NCI-H2227 (cell line): ENCODE results near the gene ADARB2.
"Not testable (repeated sequence)": the region's sequence is repeated elsewhere in the genome, so short reads cannot be mapped to it uniquely, and the experiment has no call there.

Experiments
- DNase-seq: peaks from one replicate; lab custom pipeline; 2025; ENCODE audit not compliant: unreplicated experiment; lab: John Stamatoyannopoulos, UW

The ADARB2 gene

DNA sequence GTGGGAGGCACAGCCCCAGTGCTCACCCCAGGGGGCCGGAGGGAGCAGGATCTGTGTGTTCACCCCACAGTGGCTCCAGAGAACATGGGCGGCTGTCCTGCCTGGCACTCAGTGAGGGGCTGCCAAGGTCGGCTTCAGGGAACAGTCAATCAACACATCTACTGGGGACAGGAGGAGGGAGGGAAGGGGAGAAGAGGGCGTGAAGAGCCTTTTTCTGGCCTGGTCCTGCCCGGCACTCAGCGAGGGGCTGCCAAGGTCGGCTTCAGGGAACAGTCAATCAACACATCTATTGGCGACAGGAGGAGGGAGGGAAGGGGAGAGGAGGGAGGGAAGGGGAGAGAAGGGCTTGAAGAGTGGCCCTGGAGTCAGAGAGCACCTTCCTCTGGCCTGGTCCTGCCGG lies 184.9 kb downstream of the ADARB2 start:
- no peak for DNase-seq

DNA sequence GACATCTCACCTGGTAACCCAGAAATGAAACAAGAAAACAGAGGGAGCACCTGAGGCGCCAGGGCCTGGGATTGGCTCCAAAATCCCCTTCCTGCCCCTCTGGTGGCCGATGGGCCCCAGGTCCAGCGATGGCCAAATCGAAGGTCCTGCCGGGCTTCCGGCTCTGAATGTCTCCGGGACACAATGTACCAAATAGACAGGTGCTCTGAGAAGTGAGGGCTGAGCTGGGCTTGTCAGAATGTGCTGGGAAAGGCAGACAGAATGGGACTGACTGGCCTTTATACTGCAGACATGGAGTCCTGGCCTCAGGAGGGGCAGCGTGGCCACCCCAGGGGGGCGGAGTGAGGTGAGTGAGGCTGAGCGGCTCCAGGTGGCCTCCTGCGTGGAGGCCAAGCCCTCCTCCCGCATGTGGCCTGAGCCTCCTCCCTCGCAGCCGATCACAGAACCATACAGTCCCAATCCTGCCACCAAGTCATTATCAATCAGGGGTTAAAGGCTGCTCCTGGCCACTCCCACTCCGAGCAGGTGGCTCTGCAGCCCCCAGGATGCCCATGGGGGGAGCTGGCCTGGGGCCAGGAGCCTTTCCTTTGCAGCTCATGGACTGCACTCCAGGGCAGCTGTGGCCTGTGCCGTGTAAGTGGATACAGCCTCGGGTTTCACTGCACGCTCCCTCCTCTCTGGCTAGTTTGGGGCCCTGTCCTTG lies 185.5 kb downstream of the ADARB2 start:
- DNase-seq, result no peak

DNA sequence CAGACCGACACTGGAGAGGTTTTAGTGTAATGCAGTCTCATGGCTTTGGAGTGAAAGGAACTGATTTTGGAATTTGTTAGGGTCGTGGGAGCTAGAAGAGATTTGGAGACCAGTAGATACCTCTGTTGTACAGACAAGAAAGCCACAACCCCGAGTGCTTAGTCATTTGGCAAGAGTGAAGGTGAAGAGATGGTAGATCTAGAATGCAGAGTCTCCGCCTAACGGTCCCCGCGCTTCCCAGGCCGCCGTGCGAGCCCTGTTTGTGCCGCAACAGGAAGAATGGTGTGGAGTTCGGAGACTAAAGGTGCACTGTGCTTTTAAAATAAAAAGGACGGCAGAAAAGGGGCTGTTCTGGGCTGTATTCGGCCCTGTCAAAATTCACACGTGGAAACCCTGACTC lies 186.7 kb downstream of the ADARB2 start:
- DNase-seq, result no peak

DNA sequence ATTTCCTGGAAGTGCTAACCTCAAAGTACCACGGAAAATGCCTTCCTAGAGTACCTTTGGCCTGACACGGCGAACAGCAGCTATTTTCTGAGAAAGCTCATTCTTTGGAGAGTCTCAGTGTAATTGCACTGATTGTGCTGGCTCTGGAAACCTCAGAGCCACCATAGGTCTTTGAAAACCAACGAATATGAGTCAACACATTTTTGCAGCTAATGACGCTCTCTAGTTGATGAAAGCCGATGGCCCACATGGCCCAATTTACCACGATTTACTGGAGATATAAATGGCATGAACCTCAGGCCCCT lies 187.1 kb downstream of the ADARB2 start:
- DNase-seq, result no peak

DNA sequence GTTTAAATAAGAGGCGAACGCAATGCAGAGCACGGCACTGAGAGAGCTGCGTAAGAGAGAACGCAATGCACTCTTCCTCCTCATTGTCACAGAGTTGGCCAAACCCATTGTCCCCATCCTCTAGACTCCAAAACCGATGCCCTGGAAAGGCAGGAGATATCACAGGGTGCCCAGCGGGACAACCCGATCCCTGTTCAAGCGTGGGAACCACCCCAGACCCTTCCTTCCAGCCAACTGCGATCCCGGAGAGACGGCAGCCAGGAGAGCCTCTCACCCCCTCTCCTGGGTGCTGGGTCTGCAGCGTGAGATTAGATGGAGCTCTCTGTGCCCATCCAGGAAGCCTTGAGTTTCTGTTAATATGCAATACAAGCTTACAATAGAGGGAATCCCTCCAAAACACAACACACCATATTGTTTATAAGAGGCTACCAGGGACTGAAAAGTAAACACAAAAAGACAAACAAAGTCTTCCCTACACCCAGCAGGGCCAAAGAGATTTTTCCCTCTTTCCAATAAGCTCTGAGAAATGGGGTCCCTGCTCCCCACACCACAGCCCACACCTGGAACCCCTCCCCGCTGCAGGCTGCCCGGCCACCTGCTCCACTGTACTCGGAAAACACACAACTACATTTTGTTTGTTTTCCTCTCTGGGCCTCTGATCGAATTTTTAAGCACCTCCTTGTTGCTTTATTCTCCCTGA lies 187.6 kb downstream of the ADARB2 start:
- DNase-seq, result no peak

DNA sequence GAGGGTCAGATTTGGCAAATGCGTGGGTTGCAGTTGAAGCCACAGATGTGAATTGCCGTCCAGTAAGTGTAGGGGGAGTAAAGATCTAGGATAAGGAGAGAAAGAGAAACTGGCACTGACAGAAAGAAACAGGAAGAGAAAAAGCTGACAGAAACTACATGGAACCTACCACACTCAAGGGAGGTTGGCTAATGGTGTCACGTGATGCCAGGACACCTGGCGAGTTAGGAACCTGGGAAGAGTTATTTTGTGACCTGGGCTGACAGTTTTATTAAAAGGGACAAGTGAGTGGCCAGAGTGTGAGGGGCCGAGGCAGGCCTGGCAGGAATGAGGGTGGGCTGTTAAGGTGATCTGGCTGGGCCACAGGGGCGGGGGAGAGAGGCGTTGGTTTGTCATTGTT lies 188.7 kb downstream of the ADARB2 start:
- no peak for DNase-seq

DNA sequence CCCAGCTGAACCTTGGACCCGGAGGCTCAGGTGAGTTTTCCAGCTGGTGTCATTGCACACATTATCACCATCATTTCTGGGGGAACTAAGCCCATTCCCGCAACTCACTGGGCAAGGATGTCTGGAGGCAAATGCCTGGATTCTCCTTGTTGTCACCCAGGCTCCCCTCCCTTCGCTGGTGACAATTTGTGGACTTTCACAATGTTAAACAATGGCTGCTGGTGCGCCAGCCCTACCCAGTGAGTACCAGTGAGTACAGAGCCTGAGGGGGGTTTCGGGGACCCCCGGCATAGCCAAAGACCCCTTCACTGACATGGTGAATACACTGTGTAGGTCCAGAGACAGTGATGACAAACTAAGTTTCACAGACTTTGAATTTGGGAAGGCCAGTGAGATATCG lies 189.2 kb downstream of the ADARB2 start:
- DNase-seq, result no peak

DNA sequence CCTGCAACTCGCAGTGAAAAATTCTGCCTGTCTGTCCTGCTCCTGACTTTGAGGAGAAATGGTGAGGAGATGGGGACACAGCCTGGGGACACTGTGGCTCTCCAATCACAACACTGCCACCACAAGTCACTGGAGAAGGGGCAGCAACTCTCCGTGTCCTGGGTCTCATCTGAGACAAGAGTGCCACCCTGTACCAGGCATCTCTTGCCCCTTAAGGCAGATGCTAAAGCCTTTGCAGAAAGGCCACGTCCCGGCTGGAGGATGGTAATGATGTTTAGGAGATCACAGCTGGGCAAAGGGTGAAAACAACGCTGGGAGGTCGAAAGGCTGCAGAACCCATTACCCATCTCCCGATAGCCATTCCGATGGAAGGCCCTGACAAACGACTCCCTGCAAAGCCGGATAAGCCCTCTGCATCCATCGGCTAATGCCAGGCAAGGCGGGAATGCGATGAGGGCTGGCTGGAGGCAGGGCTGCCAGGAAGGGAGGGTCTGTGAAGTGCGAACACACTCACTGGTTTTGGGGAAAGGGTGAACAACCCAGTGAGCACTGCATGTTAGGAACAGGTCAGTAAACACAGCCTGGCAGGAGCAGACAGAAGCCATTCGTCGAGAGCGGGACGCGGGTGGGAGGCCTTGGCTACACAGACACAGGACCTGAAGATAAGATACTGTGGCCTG lies 190.8 kb downstream of the ADARB2 start:
- DNase-seq, result no peak

DNA sequence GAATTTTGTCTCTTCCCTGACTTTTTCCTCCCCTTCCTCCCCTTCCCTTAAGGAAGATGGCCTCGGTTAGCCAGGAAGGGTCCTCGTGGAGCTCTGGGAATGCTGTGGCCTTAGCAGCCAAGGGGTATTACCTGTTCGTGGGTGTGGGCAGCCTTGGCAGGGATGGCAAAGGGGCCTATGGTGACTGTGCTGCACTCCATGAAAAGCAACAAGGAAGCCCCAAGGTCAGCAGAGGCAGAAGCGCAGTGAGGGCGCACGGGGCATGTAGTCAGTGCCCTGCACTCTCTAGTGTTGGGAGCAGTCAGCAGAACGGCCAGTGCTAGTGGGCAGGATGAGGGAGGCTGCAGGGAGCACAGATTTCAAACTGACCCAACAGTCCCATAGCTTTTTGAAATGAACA lies 191.8 kb downstream of the ADARB2 start:
- no peak for DNase-seq

DNA sequence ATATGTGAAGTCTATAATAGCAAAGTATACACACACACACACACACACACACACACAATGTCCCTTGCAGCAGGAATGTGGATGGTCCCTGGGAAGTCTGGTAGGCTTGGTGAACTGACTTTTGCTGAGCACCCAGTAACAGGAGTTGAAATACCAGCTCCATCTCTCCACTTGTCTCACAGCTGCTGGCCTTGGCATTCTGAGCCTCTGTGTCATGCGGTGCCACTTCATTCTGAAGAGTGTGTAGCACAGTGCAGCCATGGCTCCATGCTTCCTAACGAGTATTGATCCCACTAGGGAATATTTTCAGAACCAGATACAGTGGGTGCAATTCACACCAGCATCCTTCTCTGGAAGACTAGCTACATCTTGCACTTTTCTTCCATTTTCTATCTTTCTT lies 192.4 kb downstream of the ADARB2 start:
- no peak for DNase-seq

DNA sequence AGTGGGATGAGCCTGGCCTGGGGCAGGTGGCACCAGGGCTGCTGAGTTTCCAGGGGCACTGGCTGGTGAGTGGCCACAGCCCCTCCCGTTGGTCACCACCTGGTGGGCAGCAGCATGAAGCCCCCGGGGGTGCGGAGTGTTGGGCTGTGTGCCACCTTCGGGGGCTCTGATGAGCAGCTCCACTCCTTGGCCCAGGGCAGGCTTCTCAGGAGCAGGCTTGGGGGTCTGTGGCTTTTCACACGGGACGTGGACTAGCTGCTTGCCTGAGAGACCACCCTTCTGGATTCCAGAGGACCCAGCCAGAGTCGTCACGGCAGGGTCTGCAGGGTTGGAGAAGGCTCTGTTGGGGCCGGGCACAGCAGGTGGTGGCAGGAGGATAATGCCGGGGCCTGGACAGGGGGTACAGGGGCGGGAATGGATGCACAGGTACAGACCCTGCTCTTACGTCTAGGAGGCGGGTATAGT lies 193.1 kb downstream of the ADARB2 start:
- DNase-seq, result no peak

DNA sequence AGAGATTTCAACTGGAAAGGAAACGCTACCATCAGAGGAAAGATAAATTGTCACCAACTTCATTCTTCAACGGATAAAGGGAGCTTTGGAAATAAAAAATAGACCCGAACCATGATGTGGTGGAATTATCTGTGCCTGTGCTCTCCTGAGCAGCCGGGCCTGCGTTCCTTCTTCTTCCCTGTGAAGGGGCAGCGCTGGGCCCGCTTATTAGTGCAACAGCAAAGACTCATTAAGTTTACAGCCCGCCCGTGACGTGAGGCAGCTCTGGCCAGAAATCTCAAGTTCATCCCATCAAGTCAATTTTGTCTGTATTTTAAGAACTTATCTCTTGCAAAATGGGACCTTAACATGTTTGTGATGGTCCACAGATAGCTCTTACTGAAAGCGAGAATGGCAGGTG lies 193.7 kb downstream of the ADARB2 start:
- no peak for DNase-seq

DNA sequence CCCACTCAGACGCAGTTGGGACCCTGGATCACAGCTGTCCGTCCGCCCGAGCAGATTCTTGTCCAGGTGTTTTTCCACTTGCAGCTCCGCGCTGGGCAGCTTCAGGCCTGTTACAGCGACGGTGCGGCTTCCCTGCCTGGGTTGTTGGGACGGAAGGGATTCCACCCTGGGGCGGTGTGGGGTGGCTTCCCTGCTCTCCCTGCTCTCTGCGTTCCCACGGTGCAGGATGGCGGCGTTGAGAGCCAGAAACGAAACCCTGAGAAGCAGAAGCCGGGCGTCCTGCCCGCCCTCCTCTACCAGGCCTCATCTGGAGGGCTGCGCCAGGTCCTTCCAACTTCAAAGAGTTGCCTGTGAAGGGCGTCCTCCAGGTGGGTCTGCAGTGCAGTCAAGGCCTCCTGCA lies 194.4 kb downstream of the ADARB2 start:
- DNase-seq, result no peak

DNA sequence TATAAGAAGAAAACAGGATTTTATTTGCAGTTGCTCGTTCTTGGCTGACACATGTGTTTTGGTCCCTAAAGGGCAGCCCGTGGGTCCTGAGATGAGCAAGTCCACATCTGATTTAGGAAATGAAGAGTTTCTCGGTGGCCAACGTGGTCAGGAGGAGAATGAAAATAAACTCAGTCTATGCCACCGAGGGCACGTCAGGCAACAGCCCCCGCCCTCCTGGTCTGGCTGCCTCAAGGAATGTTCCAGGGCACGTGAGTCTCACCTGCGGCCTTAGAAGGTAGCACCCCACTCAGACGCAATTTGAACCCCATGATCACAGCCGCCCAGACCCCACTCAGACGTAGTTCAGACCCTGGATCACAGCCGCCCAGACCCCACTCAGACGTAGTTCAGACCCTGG lies 197.2 kb downstream of the ADARB2 start:
- no peak for DNase-seq

DNA sequence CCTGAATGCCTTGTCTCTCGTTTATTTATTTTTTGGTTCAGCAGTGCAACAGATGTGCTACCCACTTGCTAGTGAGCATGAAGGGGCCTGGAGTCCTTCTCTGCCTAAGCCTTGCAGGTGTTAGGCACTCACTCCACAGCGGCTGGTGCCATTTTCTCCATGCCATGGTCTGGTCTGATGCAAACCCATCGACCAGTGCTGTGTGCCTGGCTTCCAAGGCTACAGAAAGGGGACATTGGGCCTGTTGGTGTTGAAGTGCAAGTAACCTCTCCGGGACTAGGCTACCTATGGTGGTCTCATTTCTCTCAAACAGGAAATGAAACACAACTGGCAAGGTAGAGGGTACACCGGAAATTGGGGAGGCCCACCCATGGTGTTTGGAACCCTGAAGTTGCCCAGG lies 198.1 kb downstream of the ADARB2 start:
- no peak for DNase-seq

DNA sequence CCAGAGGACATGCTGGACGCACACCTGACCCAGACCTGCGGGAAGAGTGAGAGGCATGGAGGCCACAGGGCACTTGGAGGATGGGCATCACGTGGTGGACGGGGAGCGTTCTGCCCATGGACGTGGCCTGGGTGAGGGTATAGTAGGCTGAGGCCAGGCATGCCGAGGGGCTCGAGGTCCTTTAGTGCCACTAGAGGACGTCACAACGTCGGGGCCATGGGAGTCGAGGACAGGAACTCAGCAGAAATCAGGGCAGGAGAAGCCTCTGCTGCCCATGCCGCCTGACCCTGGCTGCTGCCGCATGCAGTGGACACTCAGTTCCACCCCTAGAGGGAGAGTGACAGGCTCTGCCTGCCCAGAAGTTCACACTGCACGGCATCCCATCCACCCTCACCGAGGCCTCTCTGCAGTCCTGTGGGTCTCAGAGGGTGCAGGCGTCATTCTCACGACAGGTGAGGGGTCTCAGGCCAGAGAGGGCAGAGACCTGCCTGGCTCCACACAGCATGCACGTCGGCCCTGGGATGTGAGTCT lies 198.7 kb downstream of the ADARB2 start:
- no peak for DNase-seq

DNA sequence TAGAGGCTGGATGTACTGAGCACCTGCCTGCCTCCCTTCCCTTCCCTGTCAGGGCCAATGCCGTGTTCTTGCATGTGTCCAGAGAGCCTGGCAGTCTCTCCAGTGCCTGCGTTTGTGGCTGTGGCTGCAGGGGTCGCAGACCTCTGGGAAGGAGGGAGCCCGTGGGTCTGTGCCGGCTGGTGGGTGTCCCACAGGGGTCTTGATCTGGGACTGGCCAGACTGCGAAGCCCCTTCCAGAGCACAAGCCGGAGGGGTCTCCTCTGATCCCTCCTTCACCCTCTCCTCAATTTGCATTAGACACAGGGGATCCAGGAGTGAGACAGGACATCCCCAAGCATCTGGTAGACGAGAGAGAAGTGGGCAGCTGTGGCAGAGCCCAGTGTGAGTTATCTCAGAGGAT lies 199.2 kb downstream of the ADARB2 start:
- no peak for DNase-seq

DNA sequence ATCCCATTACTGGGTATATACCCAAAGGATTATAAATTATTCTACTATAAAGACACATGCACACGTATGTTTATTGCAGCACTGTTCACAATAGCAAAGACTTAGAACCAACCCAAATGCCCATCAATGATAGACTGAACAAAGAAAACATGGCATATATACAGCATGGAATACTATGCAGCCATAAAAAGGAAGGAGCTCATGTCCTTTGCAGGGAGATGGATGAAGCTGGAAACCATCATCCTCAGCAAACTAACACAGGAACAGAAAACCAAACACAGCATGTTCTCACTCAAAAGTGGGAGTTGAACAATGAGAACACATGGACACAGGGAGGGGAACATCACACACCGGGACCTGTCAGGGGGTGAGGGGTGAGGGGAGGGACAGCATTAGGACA lies 199.9 kb downstream of the ADARB2 start:
- not testable (repeated sequence) for DNase-seq

DNA sequence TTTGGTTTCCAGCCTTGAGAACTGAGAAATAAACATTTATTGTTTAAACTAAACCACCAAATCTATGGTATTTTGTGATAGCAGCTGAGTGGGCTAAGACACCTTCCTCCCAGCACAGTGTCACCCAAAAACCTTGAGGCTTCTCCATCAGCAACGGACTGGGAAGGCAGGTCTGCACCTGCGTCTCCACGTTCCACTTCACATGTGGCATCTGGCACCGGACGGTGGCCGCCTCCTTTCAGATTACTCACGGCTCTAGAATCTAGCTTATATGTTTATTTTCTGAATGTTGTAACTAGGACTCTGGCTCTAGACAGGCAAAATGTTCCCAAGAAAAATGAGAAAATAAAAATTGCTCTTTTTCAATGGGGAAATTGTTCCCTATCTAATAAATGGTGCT lies 201.0 kb downstream of the ADARB2 start:
- no peak for DNase-seq

DNA sequence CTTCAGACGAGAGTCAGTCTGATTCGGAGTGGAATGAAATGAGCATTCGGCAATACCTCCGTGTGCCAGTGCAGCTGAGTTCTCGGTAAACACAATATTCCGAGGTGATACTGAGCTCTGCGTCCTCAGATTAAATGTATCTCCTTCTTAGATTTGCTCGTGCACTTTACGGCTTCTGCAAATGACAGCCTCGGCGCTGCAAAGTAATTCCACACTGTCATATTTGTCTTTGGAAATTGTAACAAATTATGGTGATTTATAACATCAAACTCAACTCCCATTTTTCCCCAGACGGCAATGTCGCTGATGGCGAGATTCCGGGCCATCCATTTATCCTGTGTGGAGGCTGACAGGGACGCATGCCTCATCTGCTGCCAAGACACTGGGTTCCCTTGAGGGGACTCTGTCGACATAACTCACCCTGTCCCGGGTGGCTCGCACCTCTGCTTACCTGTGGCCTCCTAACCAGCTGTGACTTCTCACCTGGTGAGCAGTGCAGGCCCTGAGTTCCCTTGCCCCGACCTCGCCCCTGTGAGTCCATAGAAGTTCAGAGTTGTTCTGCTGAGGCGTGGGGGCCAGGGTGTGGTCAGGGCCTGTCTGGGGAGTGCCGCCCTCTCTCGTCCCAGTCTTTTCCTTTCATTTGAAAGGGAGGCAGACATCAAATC lies 201.9 kb downstream of the ADARB2 start:
- DNase-seq, result no peak

DNA sequence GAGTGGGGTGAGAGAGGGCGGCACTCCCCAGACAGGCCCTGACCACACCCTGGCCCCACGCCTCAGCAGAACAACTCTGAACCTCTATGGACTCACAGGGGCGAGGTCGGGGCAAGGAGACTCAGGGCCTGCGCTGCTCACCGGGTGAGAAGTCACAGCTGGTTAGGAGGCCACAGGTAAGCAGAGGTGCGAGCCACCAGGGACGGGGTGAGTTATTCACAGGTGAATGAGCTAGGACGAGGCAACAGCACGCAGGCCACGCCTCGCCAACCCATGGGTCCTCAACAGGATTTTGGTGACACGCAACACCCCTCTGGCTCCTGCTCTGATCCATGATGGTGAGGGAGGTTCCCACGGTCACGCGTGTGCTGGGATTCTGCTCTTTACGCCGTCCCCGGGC lies 202.5 kb downstream of the ADARB2 start:
- no peak for DNase-seq

DNA sequence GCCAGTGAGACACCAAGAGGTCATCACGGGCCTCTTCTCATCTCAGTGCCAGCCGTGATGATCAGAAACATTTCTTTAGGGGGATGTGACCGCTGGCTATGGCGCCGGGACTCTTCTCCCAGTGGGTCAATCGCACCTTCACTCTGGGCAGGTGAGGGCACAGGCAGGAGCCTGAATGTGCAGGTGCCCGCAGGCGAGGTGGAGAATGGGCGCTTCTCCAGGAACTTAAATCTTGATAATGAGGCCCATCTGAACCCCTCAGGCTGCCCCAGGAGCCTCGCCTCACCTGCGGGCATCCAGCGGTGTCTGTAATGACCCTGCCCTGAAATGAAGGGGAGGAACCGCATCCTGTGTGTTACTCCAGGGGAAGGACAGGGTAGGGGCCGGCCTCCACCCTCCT lies 204.7 kb downstream of the ADARB2 start:
- no peak for DNase-seq
